HG03378 (cell line): ENCODE measurements around the gene ERICH6.
A peak's percentile ranks its signal among the peaks of the same experiment; 100 is the strongest.
"Not testable (repeated sequence)": the region's sequence is repeated elsewhere in the genome, so short reads cannot be mapped to it uniquely, and the experiment has no call there.

Source experiments
- ATAC-seq: cut with Tn5 transposase; IDR thresholded peaks from one replicate; pipeline ENCODE4 v1.9.1; 2021; ENCODE audit warnings: mild to moderate bottlenecking, moderate library complexity; ENCODE audit not compliant: unreplicated experiment

The ERICH6 gene

GRCh38 chr3:150682279-150682678, 21.4 kb downstream of the ERICH6 start:
- no peak for ATAC-seq

GRCh38 chr3:150681057-150681456, 22.7 kb downstream of the ERICH6 start:
- peak; percentile 90 for ATAC-seq

- ATAC-seq: no peak
Observed at GRCh38 chr3:150680562-150680961, 23.2 kb downstream of the ERICH6 start.

- no peak for ATAC-seq
Observed at GRCh38 chr3:150675587-150675986, 28.1 kb downstream of the ERICH6 start.

GRCh38 chr3:150673966-150674365, 29.8 kb downstream of the ERICH6 start:
- no peak for ATAC-seq

- no peak for ATAC-seq
Observed at GRCh38 chr3:150666167-150666566, 37.6 kb downstream of the ERICH6 start.

GRCh38 chr3:150663461-150663860, 40.3 kb downstream of the ERICH6 start:
- no peak for ATAC-seq

GRCh38 chr3:150662410-150663200, 41.1 kb downstream of the ERICH6 start:
- ATAC-seq: no peak

- ATAC-seq: no peak
Observed at GRCh38 chr3:150656316-150656715, 47.4 kb downstream of the ERICH6 start.

GRCh38 chr3:150653110-150653561, 50.6 kb downstream of the ERICH6 start:
- peak; percentile 57 for ATAC-seq

- no peak for ATAC-seq
Observed at GRCh38 chr3:150640256-150640655, 63.5 kb downstream of the ERICH6 start.

- no peak for ATAC-seq
Observed at GRCh38 chr3:150639262-150639661, 64.5 kb downstream of the ERICH6 start.

- no peak for ATAC-seq
Observed at GRCh38 chr3:150636258-150636657, 67.5 kb downstream of the ERICH6 start.

GRCh38 chr3:150635526-150635925, 68.2 kb downstream of the ERICH6 start:
- peak; percentile 82 for ATAC-seq

GRCh38 chr3:150635076-150635475, 68.6 kb downstream of the ERICH6 start:
- no peak for ATAC-seq

GRCh38 chr3:150631515-150632221, 72.1 kb downstream of the ERICH6 start:
- ATAC-seq: no peak

- ATAC-seq: no peak
Observed at GRCh38 chr3:150627557-150627956, 76.2 kb downstream of the ERICH6 start.

- ATAC-seq: no peak
Observed at GRCh38 chr3:150626148-150626930, 77.4 kb downstream of the ERICH6 start.

GRCh38 chr3:150623945-150624344, 79.8 kb downstream of the ERICH6 start:
- ATAC-seq: no peak

GRCh38 chr3:150622955-150623354, 80.8 kb downstream of the ERICH6 start:
- ATAC-seq: not testable (repeated sequence)

- no peak for ATAC-seq
Observed at GRCh38 chr3:150620002-150620689, 83.6 kb downstream of the ERICH6 start.
